Measurements from ENCODE around the gene AKNA.

Gene AKNA

GRCh38 chr9:114363424-114363823, 24.4 kb downstream of the AKNA start:
- no peak for DNase-seq (ENCODE audit: low spot score)
- H3K27me3 ChIP-seq (ENCODE audit: insufficient read depth, poor library complexity, severe bottlenecking): no peaks in the 10 kb centered on the region
- H3K36me3 ChIP-seq (ENCODE audit: low read depth): peaks cover 16% of the 10 kb centered on the region
- TF ChIP-seq, protein P1, sequence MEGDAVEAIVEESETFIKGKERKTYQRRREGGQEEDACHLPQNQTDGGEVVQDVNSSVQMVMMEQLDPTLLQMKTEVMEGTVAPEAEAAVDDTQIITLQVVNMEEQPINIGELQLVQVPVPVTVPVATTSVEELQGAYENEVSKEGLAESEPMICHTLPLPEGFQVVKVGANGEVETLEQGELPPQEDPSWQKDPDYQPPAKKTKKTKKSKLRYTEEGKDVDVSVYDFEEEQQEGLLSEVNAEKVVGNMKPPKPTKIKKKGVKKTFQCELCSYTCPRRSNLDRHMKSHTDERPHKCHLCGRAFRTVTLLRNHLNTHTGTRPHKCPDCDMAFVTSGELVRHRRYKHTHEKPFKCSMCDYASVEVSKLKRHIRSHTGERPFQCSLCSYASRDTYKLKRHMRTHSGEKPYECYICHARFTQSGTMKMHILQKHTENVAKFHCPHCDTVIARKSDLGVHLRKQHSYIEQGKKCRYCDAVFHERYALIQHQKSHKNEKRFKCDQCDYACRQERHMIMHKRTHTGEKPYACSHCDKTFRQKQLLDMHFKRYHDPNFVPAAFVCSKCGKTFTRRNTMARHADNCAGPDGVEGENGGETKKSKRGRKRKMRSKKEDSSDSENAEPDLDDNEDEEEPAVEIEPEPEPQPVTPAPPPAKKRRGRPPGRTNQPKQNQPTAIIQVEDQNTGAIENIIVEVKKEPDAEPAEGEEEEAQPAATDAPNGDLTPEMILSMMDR (IDR thresholded peaks at IDR 0.05; ENCODE audit: poor library complexity, severe bottlenecking): no peak
- H3K4me1 ChIP-seq (ENCODE audit: insufficient read depth, poor library complexity, severe bottlenecking): peaks cover 23% of the 10 kb centered on the region
- peak overlapping the region; percentile 47 for H3K27ac ChIP-seq (ENCODE audit: poor library complexity, severe bottlenecking)
- no peak overlapping the region for H3K4me3 ChIP-seq (ENCODE audit: severe bottlenecking)
- no peaks in the 10 kb centered on the region for H3K9me3 ChIP-seq (ENCODE audit: severe bottlenecking)
- ATAC-seq (ENCODE audit: low read depth): no peak

DNA sequence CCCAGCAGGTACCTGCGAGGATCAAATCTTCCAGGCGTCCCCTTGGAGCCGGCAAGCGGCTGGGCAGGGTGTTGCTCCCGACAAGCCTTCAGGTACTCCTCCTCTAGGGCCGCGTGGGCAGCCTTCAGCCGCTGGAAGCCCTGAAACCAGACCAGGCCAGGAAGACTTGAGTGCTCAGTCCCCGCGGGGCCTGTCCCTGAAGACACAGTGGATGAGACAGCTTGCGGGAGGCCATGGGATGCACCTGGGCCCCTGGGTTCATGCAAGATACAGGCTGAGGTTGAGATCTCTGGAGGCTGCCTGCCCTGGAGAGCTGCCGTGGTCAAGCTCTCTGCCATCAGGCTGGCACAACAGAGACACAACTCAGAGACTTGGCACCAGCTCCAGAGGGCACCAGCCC, 25.4 kb downstream of the AKNA start:
- Histone ChIP-seq H3K27me3 (ENCODE audit: insufficient read depth, poor library complexity, severe bottlenecking) (no peaks in the 10 kb centered on the region), H3K36me3 (ENCODE audit: low read depth) (peaks cover 17% of the 10 kb centered on the region), H3K27ac (ENCODE audit: poor library complexity, severe bottlenecking) (no peak overlapping the region), H3K9me3 (ENCODE audit: severe bottlenecking) (no peaks in the 10 kb centered on the region), H3K4me3 (ENCODE audit: severe bottlenecking) (no peak overlapping the region), H3K4me1 (ENCODE audit: insufficient read depth, poor library complexity, severe bottlenecking) (peaks cover 23% of the 10 kb centered on the region)
- DNase-seq (ENCODE audit: low spot score) (no peak), ATAC-seq (ENCODE audit: low read depth) (no peak)
- TF ChIP-seq, protein P1 (IDR thresholded peaks at IDR 0.05; ENCODE audit: poor library complexity, severe bottlenecking): no peak

GRCh38 chr9:114361542-114361941, 26.2 kb downstream of the AKNA start:
- Histone ChIP-seq H3K4me3 (ENCODE audit: severe bottlenecking) (no peak overlapping the region), H3K27me3 (ENCODE audit: insufficient read depth, poor library complexity, severe bottlenecking) (no peaks in the 10 kb centered on the region), H3K36me3 (ENCODE audit: low read depth) (peaks cover 19% of the 10 kb centered on the region), H3K27ac (ENCODE audit: poor library complexity, severe bottlenecking) (no peak overlapping the region), H3K9me3 (ENCODE audit: severe bottlenecking) (no peaks in the 10 kb centered on the region), H3K4me1 (ENCODE audit: insufficient read depth, poor library complexity, severe bottlenecking) (peaks cover 19% of the 10 kb centered on the region)
- ATAC-seq (ENCODE audit: low read depth) (no peak), DNase-seq (ENCODE audit: low spot score) (no peak)
- TF ChIP-seq, protein P1 (IDR thresholded peaks at IDR 0.05; ENCODE audit: poor library complexity, severe bottlenecking): no peak

- Histone ChIP-seq H3K36me3 (ENCODE audit: low read depth) (peaks cover 19% of the 10 kb centered on the region), H3K27me3 (ENCODE audit: insufficient read depth, poor library complexity, severe bottlenecking) (no peaks in the 10 kb centered on the region), H3K9me3 (ENCODE audit: severe bottlenecking) (no peaks in the 10 kb centered on the region), H3K27ac (ENCODE audit: poor library complexity, severe bottlenecking) (no peak overlapping the region), H3K4me1 (ENCODE audit: insufficient read depth, poor library complexity, severe bottlenecking) (peaks cover 8% of the 10 kb centered on the region), H3K4me3 (ENCODE audit: severe bottlenecking) (no peak overlapping the region)
- ATAC-seq (ENCODE audit: low read depth) (no peak), DNase-seq (ENCODE audit: low spot score) (no peak)
- TF ChIP-seq, protein P1 (IDR thresholded peaks at IDR 0.05; ENCODE audit: poor library complexity, severe bottlenecking): no peak
These were observed 28.0 kb downstream of the AKNA start for GRCh38 chr9:114359801-114360200.

GRCh38 chr9:114357911-114358328, 29.9 kb downstream of the AKNA start:
- no peaks in the 10 kb centered on the region for H3K4me1 ChIP-seq (ENCODE audit: insufficient read depth, poor library complexity, severe bottlenecking)

More at GRCh38 chr9:114357911-114358328, 29.9 kb downstream of the AKNA start:
- peaks cover 19% of the 10 kb centered on the region for H3K36me3 ChIP-seq (ENCODE audit: low read depth)
- H3K9me3 ChIP-seq (ENCODE audit: severe bottlenecking): no peaks in the 10 kb centered on the region
- DNase-seq (ENCODE audit: low spot score) (no peak), ATAC-seq (ENCODE audit: low read depth) (no peak)
- H3K4me3 ChIP-seq (ENCODE audit: severe bottlenecking): no peak overlapping the region
- H3K27ac ChIP-seq (ENCODE audit: poor library complexity, severe bottlenecking): no peak overlapping the region
- TF ChIP-seq, protein P1 (IDR thresholded peaks at IDR 0.05; ENCODE audit: poor library complexity, severe bottlenecking): no peak
- H3K27me3 ChIP-seq (ENCODE audit: insufficient read depth, poor library complexity, severe bottlenecking): no peaks in the 10 kb centered on the region
